HCT116 (cell line): ENCODE results near the gene TSHZ1.

ENCODE experiments used
- CBX3 ChIP-seq: IDR thresholded peaks from 2 replicates; pipeline ENCODE4 v1.6.1; 2012; ENCODE audit warnings: low read depth
- CTCF ChIP-seq, 3 experiments: fragments of 200-600 bp in 1 of 3; sonication (generic) in 1 of 3; IDR thresholded peaks in 2 of 3; conservative IDR thresholded peaks in 1 of 3; 2 replicates each; pipeline ENCODE4 v1.5.1; 2012 to 2017; ENCODE audit warnings: low read depth in 2 of 3, low read length in 2 of 3, antibody characterized with exemption in 1 of 3, borderline replicate concordance in 1 of 3, control low read depth in 1 of 3, mild to moderate bottlenecking in 1 of 3, mixed read lengths in 1 of 3, mixed run types in 1 of 3, moderate library complexity in 1 of 3; ENCODE audit not compliant: insufficient read depth in 1 of 3
- EGR1 ChIP-seq: IDR thresholded peaks from 2 replicates; pipeline ENCODE4 v1.6.1; 2012; ENCODE audit warnings: low read depth
- ELF1 ChIP-seq: IDR thresholded peaks from 2 replicates; pipeline ENCODE4 v1.6.1; 2012; ENCODE audit warnings: low read depth, borderline replicate concordance
- EZH2 ChIP-seq: fragments of 200-600 bp; sonication (generic); IDR thresholded peaks from 2 replicates; pipeline ENCODE4 v1.6.1; 2017; ENCODE audit warnings: antibody characterized with exemption, mixed run types
- EZH2phosphoT487 ChIP-seq: fragments of 200-600 bp; IDR thresholded peaks from 2 replicates; pipeline ENCODE4 v1.6.1; 2018; ENCODE audit warnings: antibody characterized with exemption, borderline replicate concordance
- POLR2A ChIP-seq: IDR thresholded peaks from 2 replicates; pipeline ENCODE4 v1.7.0; 2011; ENCODE audit warnings: borderline replicate concordance; ENCODE audit not compliant: insufficient read depth, insufficient read length; ENCODE audit errors: extremely low read depth
- POLR2AphosphoS5 ChIP-seq: IDR thresholded peaks from 2 replicates; pipeline ENCODE4 v1.6.1; 2011; ENCODE audit warnings: mild to moderate bottlenecking, low read depth, low read length, moderate library complexity
- RAD21 ChIP-seq: IDR thresholded peaks from 2 replicates; pipeline ENCODE4 v1.6.1; 2012; ENCODE audit warnings: low read depth, mild to moderate bottlenecking
- SIN3A ChIP-seq: IDR thresholded peaks from 2 replicates; pipeline ENCODE4 v1.6.1; 2012; ENCODE audit warnings: low read depth
- SP1 ChIP-seq: IDR thresholded peaks from 2 replicates; pipeline ENCODE4 v1.6.1; 2012; ENCODE audit warnings: low read depth
- ZNF274 ChIP-seq: fragments of 200-500 bp; sonication (Bioruptor generic); IDR thresholded peaks from 2 replicates; pipeline ENCODE4 v1.6.1; 2014; ENCODE audit warnings: mild to moderate bottlenecking, low read depth, low read length, inconsistent platforms
- TF ChIP-seq, protein P1 (sequence below): IDR thresholded peaks from 2 replicates; pipeline ENCODE4 v1.6.1; 2012
- TF ChIP-seq, protein P2 (sequence below): IDR thresholded peaks from 2 replicates; pipeline ENCODE4 v1.6.1; 2012; ENCODE audit warnings: low read depth

GRCh38 chr18:75178376-75178775 is 32.2 kb upstream of the TSHZ1 start:
- TF ChIP-seq CBX3: no peak
- no peak for TF ChIP-seq EZH2phosphoT487
- no peak for TF ChIP-seq POLR2A
- no peak for TF ChIP-seq POLR2AphosphoS5
- TF ChIP-seq, protein P1, sequence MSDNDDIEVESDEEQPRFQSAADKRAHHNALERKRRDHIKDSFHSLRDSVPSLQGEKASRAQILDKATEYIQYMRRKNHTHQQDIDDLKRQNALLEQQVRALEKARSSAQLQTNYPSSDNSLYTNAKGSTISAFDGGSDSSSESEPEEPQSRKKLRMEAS: no peak
- TF ChIP-seq, protein P2, sequence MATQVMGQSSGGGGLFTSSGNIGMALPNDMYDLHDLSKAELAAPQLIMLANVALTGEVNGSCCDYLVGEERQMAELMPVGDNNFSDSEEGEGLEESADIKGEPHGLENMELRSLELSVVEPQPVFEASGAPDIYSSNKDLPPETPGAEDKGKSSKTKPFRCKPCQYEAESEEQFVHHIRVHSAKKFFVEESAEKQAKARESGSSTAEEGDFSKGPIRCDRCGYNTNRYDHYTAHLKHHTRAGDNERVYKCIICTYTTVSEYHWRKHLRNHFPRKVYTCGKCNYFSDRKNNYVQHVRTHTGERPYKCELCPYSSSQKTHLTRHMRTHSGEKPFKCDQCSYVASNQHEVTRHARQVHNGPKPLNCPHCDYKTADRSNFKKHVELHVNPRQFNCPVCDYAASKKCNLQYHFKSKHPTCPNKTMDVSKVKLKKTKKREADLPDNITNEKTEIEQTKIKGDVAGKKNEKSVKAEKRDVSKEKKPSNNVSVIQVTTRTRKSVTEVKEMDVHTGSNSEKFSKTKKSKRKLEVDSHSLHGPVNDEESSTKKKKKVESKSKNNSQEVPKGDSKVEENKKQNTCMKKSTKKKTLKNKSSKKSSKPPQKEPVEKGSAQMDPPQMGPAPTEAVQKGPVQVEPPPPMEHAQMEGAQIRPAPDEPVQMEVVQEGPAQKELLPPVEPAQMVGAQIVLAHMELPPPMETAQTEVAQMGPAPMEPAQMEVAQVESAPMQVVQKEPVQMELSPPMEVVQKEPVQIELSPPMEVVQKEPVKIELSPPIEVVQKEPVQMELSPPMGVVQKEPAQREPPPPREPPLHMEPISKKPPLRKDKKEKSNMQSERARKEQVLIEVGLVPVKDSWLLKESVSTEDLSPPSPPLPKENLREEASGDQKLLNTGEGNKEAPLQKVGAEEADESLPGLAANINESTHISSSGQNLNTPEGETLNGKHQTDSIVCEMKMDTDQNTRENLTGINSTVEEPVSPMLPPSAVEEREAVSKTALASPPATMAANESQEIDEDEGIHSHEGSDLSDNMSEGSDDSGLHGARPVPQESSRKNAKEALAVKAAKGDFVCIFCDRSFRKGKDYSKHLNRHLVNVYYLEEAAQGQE: no peak
- no peak for TF ChIP-seq ZNF274
- TF ChIP-seq SP1: no peak
- no peak for TF ChIP-seq CTCF (IDR thresholded peaks at IDR 0.05 in 2 of 3, conservative IDR thresholded peaks at IDR 0.05 in 1 of 3; ENCODE audit: borderline replicate concordance in 1 of 3, insufficient read depth in 1 of 3, low read depth in 2 of 3, low read length in 2 of 3)
- no peak for TF ChIP-seq ELF1
- TF ChIP-seq RAD21: no peak
- no peak for TF ChIP-seq EZH2
- no peak for TF ChIP-seq EGR1
- no peak for TF ChIP-seq SIN3A
